Naive B cell (primary cell): Measurements from ENCODE around the gene FBXW9. TPM values are rescaled to one million over a fixed set of nuclear protein-coding genes. Genes with fewer than 3 reads are reported as not detected.
"Not testable (repeated sequence)": the region's sequence is repeated elsewhere in the genome, so short reads cannot be mapped to it uniquely, and the experiment has no call there.

Source experiments
- ATAC-seq, 2 donors: fragments of 150-1000 bp; cut with Tn5 transposase; 2 replicates each; pipeline ENCODE4 v1.10.0; 2021; ENCODE audit warnings: low read depth in 2 of 2, mild to moderate bottlenecking in 2 of 2, moderate library complexity in 2 of 2
- DNase-seq: peaks from one replicate; pipeline ENCODE4 v3.0.0; 2022
- H3K27ac Mint-ChIP-seq, 6 donors: one replicate each; pipeline ENCODE4 v1.8.0; 2020 to 2022; ENCODE audit warnings: mild to moderate bottlenecking in 6 of 6, mixed read lengths in 6 of 6, moderate library complexity in 5 of 6, inconsistent platforms in 2 of 6
- H3K27me3 Mint-ChIP-seq, 3 donors: one replicate each; pipeline ENCODE4 v1.8.0; 2021 to 2022; ENCODE audit warnings: mixed read lengths in 3 of 3, mild to moderate bottlenecking in 1 of 3
- H3K36me3 Mint-ChIP-seq, 2 donors: one replicate each; pipeline ENCODE4 v1.8.0; 2020 to 2022; ENCODE audit warnings: mixed read lengths in 2 of 2, inconsistent platforms in 1 of 2, mild to moderate bottlenecking in 1 of 2
- H3K4me1 Mint-ChIP-seq, 3 donors: one replicate each; pipeline ENCODE4 v1.8.0; 2020 to 2022; ENCODE audit warnings: mixed read lengths in 3 of 3, inconsistent platforms in 1 of 3, mild to moderate bottlenecking in 1 of 3, moderate library complexity in 1 of 3
- H3K4me3 Mint-ChIP-seq, 8 donors: one replicate each; pipeline ENCODE4 v1.8.0; 2020 to 2022; ENCODE audit warnings: mild to moderate bottlenecking in 8 of 8, mixed read lengths in 8 of 8, moderate library complexity in 8 of 8, inconsistent platforms in 2 of 8
- H3K9me3 Mint-ChIP-seq, 7 donors: one replicate each; pipeline ENCODE4 v1.8.0; 2020 to 2022; ENCODE audit warnings: mixed read lengths in 7 of 7, mild to moderate bottlenecking in 5 of 7, inconsistent platforms in 2 of 7, moderate library complexity in 1 of 7
- polyA plus RNA-seq, 6 donors: library from polyadenylated mRNA; unstranded; fragments of 300-500 nt; fragmentation: Illumina TruSeq; gene quantifications; one replicate each; pipeline ENCODE4 v1.2.3, GENCODE V29; 2021; ENCODE audit warnings: low read depth in 6 of 6

The FBXW9 gene
- polyA plus RNA-seq, 6 donors from 2014 or later, result 2.0 to 5.8 (median 4.9) TPM

- Mint-ChIP-seq H3K9me3 (no peaks in the 10 kb centered on the region), H3K27me3 (no peaks in the 10 kb centered on the region), H3K4me3 (no peak overlapping the region), H3K36me3 (peaks cover under 1 to 5% of the 10 kb centered on the region in 2 donors), H3K4me1 (peaks cover 5 to 18% (median 12%) of the 10 kb centered on the region in 3 donors), H3K27ac (peak overlapping the region in 1 of 6 donors; percentile 74)
- no peak for DNase-seq
- no peak for ATAC-seq
Observed at GRCh38 chr19:12649941-12650340, 46.5 kb downstream of the FBXW9 start.

DNA sequence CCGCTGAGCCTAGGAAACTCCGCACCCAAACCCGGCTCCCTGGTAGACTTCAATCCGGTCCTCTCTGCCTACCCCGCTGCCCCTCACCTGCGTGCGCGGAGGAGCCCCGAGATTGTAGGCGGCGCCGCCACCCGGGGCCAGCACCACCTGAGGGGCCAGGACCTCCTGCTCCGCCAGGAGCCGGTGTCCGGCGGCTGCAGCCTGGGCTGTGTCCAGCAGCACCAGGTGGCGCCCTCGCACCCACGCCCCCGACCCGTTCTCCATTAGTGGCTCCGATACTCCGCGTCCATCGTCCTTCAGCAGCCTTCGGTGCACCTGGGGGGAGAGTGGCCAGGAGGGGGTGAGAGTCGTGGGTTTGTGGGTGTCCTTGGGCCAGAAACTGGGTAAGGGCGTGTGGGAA lies 48.3 kb downstream of the FBXW9 start:
- no peak overlapping the region for H3K4me3 Mint-ChIP-seq
- H3K4me1 Mint-ChIP-seq, result peaks cover 5 to 18% (median 14%) of the 10 kb centered on the region in 3 donors
- peaks cover 0 to 5% of the 10 kb centered on the region in 2 donors for H3K36me3 Mint-ChIP-seq
- DNase-seq (no peak), ATAC-seq (peak in 1 of 2 donors; percentile 2)
- H3K27ac Mint-ChIP-seq, result peak overlapping the region in 1 of 6 donors; percentile 92
- H3K27me3 Mint-ChIP-seq, result no peaks in the 10 kb centered on the region
- no peaks in the 10 kb centered on the region for H3K9me3 Mint-ChIP-seq

GRCh38 chr19:12647490-12648071 lies 48.9 kb downstream of the FBXW9 start:
- DNase-seq, result peak; percentile 19
- Mint-ChIP-seq H3K9me3 (no peaks in the 10 kb centered on the region), H3K4me3 (peak overlapping the region in 3 of 8 donors; percentile 45 to 81 (median 65)), H3K4me1 (peaks cover 5 to 18% (median 14%) of the 10 kb centered on the region in 3 donors), H3K36me3 (peaks cover 0 to 5% of the 10 kb centered on the region in 2 donors), H3K27me3 (no peaks in the 10 kb centered on the region), H3K27ac (peak overlapping the region in 2 of 6 donors; percentile 60 to 72)
- peak; percentile 76 to 79 for ATAC-seq

DNA sequence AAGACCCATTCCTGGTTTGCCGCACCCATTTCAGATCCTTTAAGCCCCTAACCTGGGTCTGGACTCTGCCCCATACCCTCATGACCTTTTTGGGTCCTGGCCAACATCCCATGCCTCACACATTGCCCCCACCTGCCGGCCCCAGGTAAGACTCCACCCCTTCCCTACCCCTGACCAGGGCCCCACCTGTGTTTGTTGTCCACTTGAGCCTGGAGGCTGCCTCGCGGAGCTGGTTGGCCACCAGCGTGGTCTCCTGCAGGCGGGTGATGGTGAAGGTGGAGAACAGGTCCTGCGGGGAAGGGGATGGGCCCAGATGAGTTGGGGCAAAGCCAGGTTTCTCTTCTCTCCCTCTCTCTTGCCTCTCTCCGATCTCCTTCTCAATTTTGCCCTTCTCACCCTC lies 49.4 kb downstream of the FBXW9 start:
- Mint-ChIP-seq H3K4me3 (peak overlapping the region in 3 of 8 donors; percentile 30 to 45 (median 38)), H3K36me3 (peaks cover 0 to 5% of the 10 kb centered on the region in 2 donors), H3K27me3 (no peaks in the 10 kb centered on the region), H3K27ac (peak overlapping the region in 4 of 6 donors; percentile 37 to 83 (median 68)), H3K9me3 (no peaks in the 10 kb centered on the region), H3K4me1 (peaks cover 5 to 21% (median 14%) of the 10 kb centered on the region in 3 donors)
- DNase-seq (no peak), ATAC-seq (no peak)

DNA sequence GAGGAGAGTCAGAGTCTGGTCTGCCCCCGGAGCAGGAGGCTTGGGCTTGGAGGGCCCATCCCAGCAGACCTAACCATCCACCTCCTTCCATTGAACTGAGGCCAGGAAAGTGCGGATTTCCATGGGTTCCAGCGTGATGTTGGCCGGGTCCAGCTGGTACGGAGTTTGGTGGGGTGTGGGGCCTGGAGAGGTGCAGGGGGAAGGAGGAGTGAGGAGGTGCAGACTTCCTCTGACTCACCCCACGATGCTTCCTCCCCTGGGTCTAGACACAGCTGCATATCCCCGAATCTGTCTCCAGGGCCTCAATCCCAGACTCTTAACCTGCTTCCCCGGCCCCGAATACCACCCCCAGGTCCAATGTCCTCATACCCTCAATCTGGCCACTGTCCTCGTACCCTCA lies 49.9 kb downstream of the FBXW9 start:
- H3K27me3 Mint-ChIP-seq, result no peaks in the 10 kb centered on the region
- no peak overlapping the region for H3K4me3 Mint-ChIP-seq
- peaks cover 5 to 21% (median 14%) of the 10 kb centered on the region in 3 donors for H3K4me1 Mint-ChIP-seq
- H3K36me3 Mint-ChIP-seq, result peaks cover 0 to 5% of the 10 kb centered on the region in 2 donors
- H3K9me3 Mint-ChIP-seq, result no peaks in the 10 kb centered on the region
- no peak for DNase-seq
- ATAC-seq, result no peak
- peak overlapping the region in 2 of 6 donors; percentile 37 to 72 for H3K27ac Mint-ChIP-seq

- not testable (repeated sequence) for ATAC-seq, H3K27me3 Mint-ChIP-seq, H3K36me3 Mint-ChIP-seq, DNase-seq, H3K4me3 Mint-ChIP-seq, H3K9me3 Mint-ChIP-seq
- Mint-ChIP-seq H3K4me1 (peaks cover 16 to 26% (median 26%) of the 10 kb centered on the region in 3 donors), H3K27ac (peak overlapping the region in 2 of 6 donors; percentile 54 to 66)
Observed at GRCh38 chr19:12643716-12644115, 52.7 kb downstream of the FBXW9 start.

GRCh38 chr19:12642506-12642905 lies 53.9 kb downstream of the FBXW9 start:
- Mint-ChIP-seq H3K9me3 (no peaks in the 10 kb centered on the region), H3K27ac (peak overlapping the region in 1 of 6 donors; percentile 21), H3K27me3 (no peaks in the 10 kb centered on the region), H3K4me1 (peaks cover 10 to 22% (median 19%) of the 10 kb centered on the region in 3 donors), H3K4me3 (peak overlapping the region in 1 of 8 donors; percentile 6), H3K36me3 (peaks cover 0 to 5% of the 10 kb centered on the region in 2 donors)
- no peak for DNase-seq
- no peak for ATAC-seq

- Mint-ChIP-seq H3K27ac (peak overlapping the region in 2 of 6 donors; percentile 56 to 74), H3K4me1 (peaks cover 10 to 24% (median 14%) of the 10 kb centered on the region in 3 donors), H3K4me3 (no peak overlapping the region), H3K36me3 (peaks cover 0 to 4% of the 10 kb centered on the region in 2 donors), H3K9me3 (no peaks in the 10 kb centered on the region), H3K27me3 (no peaks in the 10 kb centered on the region)
- no peak for DNase-seq
- no peak for ATAC-seq
Observed at GRCh38 chr19:12641456-12641855, 55.0 kb downstream of the FBXW9 start.

DNA sequence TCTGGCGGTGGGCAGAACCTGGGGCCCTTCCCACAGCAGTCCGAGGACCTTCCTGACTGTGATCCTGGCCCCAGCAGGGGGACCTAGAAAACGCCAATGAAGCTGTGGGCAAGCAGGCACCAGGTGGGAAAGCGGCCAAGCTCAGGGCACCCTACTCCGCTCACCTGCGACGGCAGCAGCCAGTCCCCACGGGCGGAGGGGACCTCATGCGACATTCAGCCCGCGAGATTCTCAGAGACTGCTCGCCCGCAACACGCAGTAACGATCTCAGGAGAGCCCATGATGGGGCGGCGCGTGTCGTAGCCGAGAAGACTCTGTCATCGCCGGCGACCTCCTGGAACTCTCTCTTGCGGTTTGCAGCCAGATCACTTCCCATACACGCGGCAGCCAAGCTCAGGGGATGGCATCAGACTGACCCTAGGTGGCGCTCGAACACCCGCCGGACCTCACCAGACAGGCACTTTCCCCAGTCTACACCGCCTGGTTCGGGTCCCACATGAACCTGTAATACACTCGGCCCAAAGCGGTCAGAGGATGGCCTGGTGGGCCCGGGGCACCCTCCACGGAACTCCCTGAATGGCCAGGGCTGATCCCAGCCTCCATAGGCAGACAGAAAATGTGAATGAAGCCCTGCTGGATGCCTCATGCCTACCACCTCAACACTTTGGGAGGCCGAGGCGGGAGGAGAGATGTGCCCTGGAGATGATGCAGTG lies 56.4 kb downstream of the FBXW9 start:
- DNase-seq (peak; percentile 85), ATAC-seq (peak; percentile 96 to 97)
- peak overlapping the region; percentile 90 to 96 (median 94) for H3K27ac Mint-ChIP-seq
- peaks cover 14 to 27% (median 18%) of the 10 kb centered on the region in 3 donors for H3K4me1 Mint-ChIP-seq
- H3K36me3 Mint-ChIP-seq, result peaks cover 0 to 4% of the 10 kb centered on the region in 2 donors
- H3K9me3 Mint-ChIP-seq, result no peaks in the 10 kb centered on the region
- no peaks in the 10 kb centered on the region for H3K27me3 Mint-ChIP-seq
- peak overlapping the region; percentile 32 to 92 (median 86) for H3K4me3 Mint-ChIP-seq

Other genes with a start within 250 kb of the FBXW9 start
- gene ZNF709, start 211.8 kb downstream of the FBXW9 start, polyA plus RNA-seq, result 1 to 10 TPM in 5 of 6 donors, not detected in 1; 1.4 to 2.8 (median 2.3) TPM
- 10 to 100 TPM; 14.8 to 22.7 (median 18.7) TPM for gene ZNF564, start 145.1 kb downstream of the FBXW9 start, polyA plus RNA-seq
- gene ZNF490, start 85.8 kb downstream of the FBXW9 start, polyA plus RNA-seq, result 10 to 100 TPM in 4 of 6 donors, 1 to 10 TPM in 1, not detected in 1; 9.7 to 13.1 (median 12.2) TPM
- gene ZNF791, start 85.7 kb downstream of the FBXW9 start, polyA plus RNA-seq, result 10 to 100 TPM; 22.8 to 44.1 (median 28.2) TPM
- gene MAN2B1, start 29.9 kb downstream of the FBXW9 start, polyA plus RNA-seq, result 10 to 100 TPM; 64.1 to 97.0 (median 76.9) TPM
- gene WDR83, start 29.8 kb downstream of the FBXW9 start, polyA plus RNA-seq, result 10 to 100 TPM; 12.6 to 34.5 (median 17.5) TPM
- 100 to 1,000 TPM in 2 of 6 donors, 10 to 100 TPM in 4; 83.5 to 132 (median 85.5) TPM for gene DHPS, start 14.8 kb downstream of the FBXW9 start, polyA plus RNA-seq
- gene GNG14, start 8.6 kb downstream of the FBXW9 start, polyA plus RNA-seq, result not detected
- gene TNPO2, start 27.3 kb upstream of the FBXW9 start, polyA plus RNA-seq, result 1 to 10 TPM in 5 of 6 donors, not detected in 1; 1.7 to 3.5 (median 2.7) TPM
- 100 to 1,000 TPM; 207 to 269 (median 230) TPM for gene TRIR, start 38.1 kb upstream of the FBXW9 start, polyA plus RNA-seq
- gene GET3, start 40.9 kb upstream of the FBXW9 start, polyA plus RNA-seq, result 100 to 1,000 TPM in 1 of 6 donors, 10 to 100 TPM in 5; 46.3 to 105 (median 53.5) TPM
- gene BEST2, start 55.2 kb upstream of the FBXW9 start, polyA plus RNA-seq, result under 1 TPM in 1 of 6 donors, not detected in 5; 0.23 TPM
- gene HOOK2, start 78.9 kb upstream of the FBXW9 start, polyA plus RNA-seq, result 1 to 10 TPM; 1.1 to 7.1 (median 3.3) TPM
- 1,000 to 10,000 TPM in 5 of 6 donors, 100 to 1,000 TPM in 1; 777 to 2,686 (median 1,649) TPM for gene JUNB, start 94.9 kb upstream of the FBXW9 start, polyA plus RNA-seq
- gene PRDX2, start 105.2 kb upstream of the FBXW9 start, polyA plus RNA-seq, result 100 to 1,000 TPM in 5 of 6 donors, 10 to 100 TPM in 1; 96.8 to 203 (median 126) TPM
- 1 to 10 TPM in 5 of 6 donors, not detected in 1; 2.0 to 6.6 (median 5.2) TPM for gene THSD8, start 105.4 kb upstream of the FBXW9 start, polyA plus RNA-seq
- 10 to 100 TPM; 19.7 to 30.9 (median 25.1) TPM for gene RNASEH2A, start 110.0 kb upstream of the FBXW9 start, polyA plus RNA-seq
- not detected for gene RTBDN, start 137.9 kb upstream of the FBXW9 start, polyA plus RNA-seq
- 1 to 10 TPM in 3 of 6 donors, under 1 TPM in 2, not detected in 1; 0.10 to 2.5 (median 1.0) TPM for gene MAST1, start 141.9 kb upstream of the FBXW9 start, polyA plus RNA-seq
- 10 to 100 TPM; 24.5 to 55.8 (median 40.6) TPM for gene DNASE2, start 184.8 kb upstream of the FBXW9 start, polyA plus RNA-seq
- gene KLF1, start 190.6 kb upstream of the FBXW9 start, polyA plus RNA-seq, result not detected
- 10 to 100 TPM in 5 of 6 donors, 1 to 10 TPM in 1; 7.8 to 16.3 (median 13.4) TPM for gene GCDH, start 194.5 kb upstream of the FBXW9 start, polyA plus RNA-seq
- gene SYCE2, start 222.7 kb upstream of the FBXW9 start, polyA plus RNA-seq, result under 1 TPM in 1 of 6 donors, not detected in 5; 0.21 TPM
- 10 to 100 TPM; 33.8 to 63.0 (median 44.0) TPM for gene FARSA, start 237.1 kb upstream of the FBXW9 start, polyA plus RNA-seq
- gene CALR, start 242.0 kb upstream of the FBXW9 start, polyA plus RNA-seq, result 100 to 1,000 TPM in 5 of 6 donors, 10 to 100 TPM in 1; 97.4 to 189 (median 155) TPM
- gene RAD23A, start 249.2 kb upstream of the FBXW9 start, polyA plus RNA-seq, result 100 to 1,000 TPM in 3 of 6 donors, 10 to 100 TPM in 3; 82.9 to 119 (median 99.3) TPM